Stimulated activated naive CD8-positive, alpha-beta T cell treated with anti-CD3 and anti-CD28 coated beads, Interleukin-15, amount 100 ng/mL, for 72 hours (primary cell): Measurements from ENCODE around the gene APOC1.
"Not testable (repeated sequence)": the region's sequence is repeated elsewhere in the genome, so short reads cannot be mapped to it uniquely, and the experiment has no call there.

Experiments
- ATAC-seq: fragments of 150-1000 bp; cut with Tn5 transposase; 2 replicates; pipeline ENCODE4 v1.10.0; 2021; ENCODE audit warnings: mild to moderate bottlenecking, moderate library complexity
- DNase-seq, 2 donors: peaks; one replicate each; pipeline ENCODE4 v3.0.0; 2021 to 2022
- H3K27ac Mint-ChIP-seq, 2 donors: one replicate each; pipeline ENCODE4 v1.8.0; 2022; ENCODE audit warnings: mild to moderate bottlenecking in 2 of 2, mixed read lengths in 2 of 2, moderate library complexity in 2 of 2
- H3K27me3 Mint-ChIP-seq: one replicate; pipeline ENCODE4 v1.8.0; 2022; ENCODE audit warnings: mixed read lengths
- H3K4me1 Mint-ChIP-seq: one replicate; pipeline ENCODE4 v1.8.0; 2022; ENCODE audit warnings: mild to moderate bottlenecking, mixed read lengths
- H3K4me3 Mint-ChIP-seq, 2 donors: one replicate each; pipeline ENCODE4 v1.8.0; 2022; ENCODE audit warnings: mild to moderate bottlenecking in 2 of 2, mixed read lengths in 2 of 2, moderate library complexity in 1 of 2
- H3K9me3 Mint-ChIP-seq, 2 donors: one replicate each; pipeline ENCODE4 v1.8.0; 2022; ENCODE audit warnings: mixed read lengths in 2 of 2

Gene APOC1

GRCh38 chr19:44900328-44901244, 13.8 kb upstream of the APOC1 start:
- peaks cover 17% of the 10 kb centered on the region for H3K4me1 Mint-ChIP-seq
- H3K4me3 Mint-ChIP-seq, result no peak overlapping the region
- ATAC-seq, result no peak
- peaks cover 10% of the 10 kb centered on the region for H3K27me3 Mint-ChIP-seq
- no peak for DNase-seq
- no peaks in the 10 kb centered on the region for H3K9me3 Mint-ChIP-seq
- peak overlapping the region in 1 of 2 donors; percentile 20 for H3K27ac Mint-ChIP-seq

- Mint-ChIP-seq H3K4me1 (peaks cover 22% of the 10 kb centered on the region), H3K27me3 (peaks cover 35% of the 10 kb centered on the region), H3K27ac (no peak overlapping the region), H3K9me3 (no peaks in the 10 kb centered on the region), H3K4me3 (no peak overlapping the region)
- peak; percentile 32 for ATAC-seq
- DNase-seq, result no peak
Measured at GRCh38 chr19:44903216-44903601, 11.2 kb upstream of the APOC1 start.

- Mint-ChIP-seq H3K9me3 (no peaks in the 10 kb centered on the region), H3K27ac (no peak overlapping the region), H3K4me3 (no peak overlapping the region), H3K4me1 (peaks cover 22% of the 10 kb centered on the region), H3K27me3 (peaks cover 35% of the 10 kb centered on the region)
- ATAC-seq (peak; percentile 56), DNase-seq (peak; percentile 71 to 76)
Measured at GRCh38 chr19:44903602-44904425, 10.6 kb upstream of the APOC1 start.

- Mint-ChIP-seq H3K9me3 (no peaks in the 10 kb centered on the region), H3K4me1 (peaks cover 22% of the 10 kb centered on the region), H3K4me3 (no peak overlapping the region), H3K27me3 (peaks cover 40% of the 10 kb centered on the region), H3K27ac (no peak overlapping the region)
- ATAC-seq (no peak), DNase-seq (no peak)
Measured at GRCh38 chr19:44904426-44904994, 9.9 kb upstream of the APOC1 start.

GRCh38 chr19:44905437-44906160, 8.8 kb upstream of the APOC1 start, which contains the start of gene APOE:
TSS of gene APOE (plus strand) at chr19:44905796. CDS start at chr19:44906625, 829 bp downstream.
- Mint-ChIP-seq H3K27ac (no peak within 1 kb of the TSS), H3K4me1 (peaks cover 22% of the 10 kb centered on the region), H3K4me3 (peak within 1 kb of the TSS; percentile 52 to 78), H3K9me3 (no peaks in the 10 kb centered on the region), H3K27me3 (peaks cover 49% of the 10 kb centered on the region)
- no peak for DNase-seq
- peak; percentile 21 for ATAC-seq

- H3K27ac Mint-ChIP-seq, result no peak overlapping the region
- ATAC-seq, result no peak
- H3K4me1 Mint-ChIP-seq, result peaks cover 25% of the 10 kb centered on the region
- no peaks in the 10 kb centered on the region for H3K9me3 Mint-ChIP-seq
- no peak for DNase-seq
- peaks cover 69% of the 10 kb centered on the region for H3K27me3 Mint-ChIP-seq
- no peak overlapping the region for H3K4me3 Mint-ChIP-seq
Measured at GRCh38 chr19:44907613-44908012, 6.8 kb upstream of the APOC1 start.

- Mint-ChIP-seq H3K27me3 (peaks cover 75% of the 10 kb centered on the region), H3K27ac (no peak overlapping the region), H3K9me3 (no peaks in the 10 kb centered on the region), H3K4me3 (no peak overlapping the region), H3K4me1 (peaks cover 23% of the 10 kb centered on the region)
- no peak for DNase-seq
- no peak for ATAC-seq
Measured at GRCh38 chr19:44908074-44908835, 6.2 kb upstream of the APOC1 start.

GRCh38 chr19:44908836-44909261, 5.6 kb upstream of the APOC1 start:
- peaks cover 28% of the 10 kb centered on the region for H3K4me1 Mint-ChIP-seq
- H3K9me3 Mint-ChIP-seq, result no peaks in the 10 kb centered on the region
- ATAC-seq, result no peak
- no peak for DNase-seq
- peaks cover 81% of the 10 kb centered on the region for H3K27me3 Mint-ChIP-seq
- H3K4me3 Mint-ChIP-seq, result no peak overlapping the region
- H3K27ac Mint-ChIP-seq, result no peak overlapping the region

- ATAC-seq (no peak), DNase-seq (no peak)
- Mint-ChIP-seq H3K27me3 (peaks cover 89% of the 10 kb centered on the region), H3K4me1 (peaks cover 37% of the 10 kb centered on the region), H3K9me3 (no peaks in the 10 kb centered on the region), H3K27ac (no peak overlapping the region), H3K4me3 (no peak overlapping the region)
Measured at GRCh38 chr19:44909775-44910174, 4.6 kb upstream of the APOC1 start.

GRCh38 chr19:44911896-44912295, 2.5 kb upstream of the APOC1 start:
- H3K4me1 Mint-ChIP-seq, result peaks cover 24% of the 10 kb centered on the region
- H3K27ac Mint-ChIP-seq, ATAC-seq, H3K4me3 Mint-ChIP-seq, H3K9me3 Mint-ChIP-seq, DNase-seq: not testable (repeated sequence)
- H3K27me3 Mint-ChIP-seq, result peaks cover 72% of the 10 kb centered on the region

GRCh38 chr19:44912854-44913253, 1.6 kb upstream of the APOC1 start:
- ATAC-seq, result no peak
- H3K27ac Mint-ChIP-seq, result no peak overlapping the region
- H3K4me3 Mint-ChIP-seq, result no peak overlapping the region

GRCh38 chr19:44913512-44914432, 636 bp upstream of the APOC1 start:
- peaks cover 24% of the 10 kb centered on the region for H3K4me1 Mint-ChIP-seq
- not testable (repeated sequence) for ATAC-seq, H3K27ac Mint-ChIP-seq, H3K9me3 Mint-ChIP-seq, DNase-seq
- H3K4me3 Mint-ChIP-seq, result peak overlapping the region; percentile 96 to 99
- peaks cover 60% of the 10 kb centered on the region for H3K27me3 Mint-ChIP-seq

More at GRCh38 chr19:44912854-44913253, 1.6 kb upstream of the APOC1 start:
- DNase-seq, result no peak
- Mint-ChIP-seq H3K9me3 (no peaks in the 10 kb centered on the region), H3K4me1 (peaks cover 24% of the 10 kb centered on the region), H3K27me3 (peaks cover 62% of the 10 kb centered on the region)

- ATAC-seq (no peak), DNase-seq (no peak)
- H3K4me3 Mint-ChIP-seq, result no peak overlapping the region
Measured at GRCh38 chr19:44924243-44924725, 9.9 kb downstream of the APOC1 start.

More at GRCh38 chr19:44924243-44924725, 9.9 kb downstream of the APOC1 start:
- Mint-ChIP-seq H3K9me3 (no peaks in the 10 kb centered on the region), H3K4me1 (peaks cover 20% of the 10 kb centered on the region), H3K27me3 (peaks cover 33% of the 10 kb centered on the region), H3K27ac (no peak overlapping the region)
